ENCODE data around the gene HSPB2. TPM values are rescaled to one million over a fixed set of nuclear protein-coding genes. Genes with fewer than 3 reads are reported as not detected.

Gene HSPB2
- total RNA-seq, 4 donors from 2014 or later = 1.4 to 3.6 (median 2.4) TPM

DNA sequence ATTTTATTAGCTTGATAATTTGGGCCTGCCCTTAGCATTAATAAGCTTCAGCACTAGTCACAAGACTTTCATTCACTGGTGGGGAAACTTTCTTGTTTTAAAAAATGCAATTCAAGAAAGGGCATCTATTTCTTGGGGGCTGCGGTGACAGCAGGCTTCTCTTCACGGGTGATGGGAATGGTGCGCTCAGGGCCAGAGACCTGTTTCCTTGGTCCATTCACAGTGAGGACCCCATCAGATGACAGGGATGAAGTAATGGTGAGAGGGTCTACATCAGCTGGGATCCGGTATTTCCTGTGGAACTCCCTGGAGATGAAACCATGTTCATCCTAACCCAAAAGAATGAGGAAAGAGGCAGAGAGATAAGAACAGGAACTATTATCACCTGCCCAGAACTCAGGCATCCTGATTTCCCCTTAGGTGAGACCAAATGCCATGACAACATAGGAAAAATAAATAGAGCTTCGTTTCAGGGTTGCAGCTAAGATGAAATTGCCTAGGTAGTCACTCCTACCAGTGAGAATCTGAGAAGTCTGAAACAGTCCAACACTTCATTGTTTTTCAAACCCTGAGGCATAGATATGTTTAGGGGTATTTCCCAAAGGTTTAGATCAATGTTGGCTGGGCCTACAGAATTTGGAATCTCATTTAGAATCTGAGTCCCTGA lies 3.8 kb upstream of the HSPB2 start:
- TF ChIP-seq, protein P1, sequence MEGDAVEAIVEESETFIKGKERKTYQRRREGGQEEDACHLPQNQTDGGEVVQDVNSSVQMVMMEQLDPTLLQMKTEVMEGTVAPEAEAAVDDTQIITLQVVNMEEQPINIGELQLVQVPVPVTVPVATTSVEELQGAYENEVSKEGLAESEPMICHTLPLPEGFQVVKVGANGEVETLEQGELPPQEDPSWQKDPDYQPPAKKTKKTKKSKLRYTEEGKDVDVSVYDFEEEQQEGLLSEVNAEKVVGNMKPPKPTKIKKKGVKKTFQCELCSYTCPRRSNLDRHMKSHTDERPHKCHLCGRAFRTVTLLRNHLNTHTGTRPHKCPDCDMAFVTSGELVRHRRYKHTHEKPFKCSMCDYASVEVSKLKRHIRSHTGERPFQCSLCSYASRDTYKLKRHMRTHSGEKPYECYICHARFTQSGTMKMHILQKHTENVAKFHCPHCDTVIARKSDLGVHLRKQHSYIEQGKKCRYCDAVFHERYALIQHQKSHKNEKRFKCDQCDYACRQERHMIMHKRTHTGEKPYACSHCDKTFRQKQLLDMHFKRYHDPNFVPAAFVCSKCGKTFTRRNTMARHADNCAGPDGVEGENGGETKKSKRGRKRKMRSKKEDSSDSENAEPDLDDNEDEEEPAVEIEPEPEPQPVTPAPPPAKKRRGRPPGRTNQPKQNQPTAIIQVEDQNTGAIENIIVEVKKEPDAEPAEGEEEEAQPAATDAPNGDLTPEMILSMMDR (IDR thresholded peaks at IDR 0.05; ENCODE audit: low read depth) = no peak

DNA sequence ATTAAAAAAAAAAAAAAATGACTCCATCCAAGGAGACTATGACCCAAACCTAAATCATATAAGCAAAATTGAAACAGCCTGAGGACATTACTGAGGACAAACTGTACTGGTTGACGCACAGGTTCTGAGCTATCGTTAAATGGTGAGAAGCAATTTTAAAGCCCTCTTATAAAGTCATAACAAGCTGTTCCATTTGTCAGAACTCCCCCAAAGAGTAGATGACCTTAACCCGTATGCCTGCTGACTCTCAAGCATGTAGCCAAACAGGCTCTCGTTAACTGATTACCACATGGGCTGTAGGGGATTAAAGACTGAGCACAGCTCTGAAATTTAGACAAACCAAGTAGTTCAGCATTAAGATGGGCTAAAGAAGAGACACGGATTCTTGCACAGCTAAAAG lies 3.2 kb upstream of the HSPB2 start:
- TF ChIP-seq, protein P1 (IDR thresholded peaks at IDR 0.05; ENCODE audit: low read depth) = no peak

DNA sequence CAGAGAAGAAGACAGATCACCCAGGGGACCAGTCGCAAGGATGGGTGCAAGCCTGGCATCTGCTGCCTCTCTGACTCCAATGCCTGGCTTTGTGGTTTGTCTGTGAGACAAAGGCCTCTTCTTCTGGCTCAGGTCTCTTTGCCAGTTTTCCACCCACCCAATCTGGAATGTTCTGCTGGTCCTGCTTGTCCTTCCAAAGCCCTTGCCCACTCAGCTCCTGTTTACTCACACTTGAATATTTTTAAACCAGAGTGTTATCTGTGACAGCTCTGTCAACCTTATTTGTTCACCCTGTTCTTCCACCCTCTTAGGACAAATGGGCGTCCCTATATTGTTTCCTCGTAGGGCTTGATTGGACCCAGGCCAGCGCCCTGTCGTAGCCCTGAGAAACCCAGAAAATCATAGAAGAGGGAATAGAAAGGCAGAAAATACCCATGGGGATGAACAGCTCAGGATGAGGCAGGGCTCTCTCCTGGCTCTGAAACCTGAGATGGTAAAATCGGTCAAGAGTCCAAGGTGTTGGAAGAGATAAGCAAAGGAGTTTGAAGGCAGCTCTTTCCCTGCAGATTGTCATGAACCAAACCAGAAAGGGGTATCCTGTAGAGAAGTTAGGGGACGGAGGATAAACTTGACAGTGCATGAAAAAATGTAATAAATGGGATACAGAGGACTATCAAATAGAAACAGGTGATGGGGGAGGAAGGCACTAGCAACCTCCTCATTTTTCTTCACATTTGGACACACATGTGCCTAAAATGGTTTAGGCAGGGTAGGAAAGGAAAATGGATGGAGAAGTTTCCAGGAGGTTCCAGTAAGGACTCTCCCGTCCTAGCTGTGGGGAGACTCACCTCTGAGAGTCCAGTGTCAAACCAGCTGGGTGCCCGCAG lies 1.6 kb upstream of the HSPB2 start:
- TF ChIP-seq, protein P1 (IDR thresholded peaks at IDR 0.05; ENCODE audit: low read depth) = no peak

DNA sequence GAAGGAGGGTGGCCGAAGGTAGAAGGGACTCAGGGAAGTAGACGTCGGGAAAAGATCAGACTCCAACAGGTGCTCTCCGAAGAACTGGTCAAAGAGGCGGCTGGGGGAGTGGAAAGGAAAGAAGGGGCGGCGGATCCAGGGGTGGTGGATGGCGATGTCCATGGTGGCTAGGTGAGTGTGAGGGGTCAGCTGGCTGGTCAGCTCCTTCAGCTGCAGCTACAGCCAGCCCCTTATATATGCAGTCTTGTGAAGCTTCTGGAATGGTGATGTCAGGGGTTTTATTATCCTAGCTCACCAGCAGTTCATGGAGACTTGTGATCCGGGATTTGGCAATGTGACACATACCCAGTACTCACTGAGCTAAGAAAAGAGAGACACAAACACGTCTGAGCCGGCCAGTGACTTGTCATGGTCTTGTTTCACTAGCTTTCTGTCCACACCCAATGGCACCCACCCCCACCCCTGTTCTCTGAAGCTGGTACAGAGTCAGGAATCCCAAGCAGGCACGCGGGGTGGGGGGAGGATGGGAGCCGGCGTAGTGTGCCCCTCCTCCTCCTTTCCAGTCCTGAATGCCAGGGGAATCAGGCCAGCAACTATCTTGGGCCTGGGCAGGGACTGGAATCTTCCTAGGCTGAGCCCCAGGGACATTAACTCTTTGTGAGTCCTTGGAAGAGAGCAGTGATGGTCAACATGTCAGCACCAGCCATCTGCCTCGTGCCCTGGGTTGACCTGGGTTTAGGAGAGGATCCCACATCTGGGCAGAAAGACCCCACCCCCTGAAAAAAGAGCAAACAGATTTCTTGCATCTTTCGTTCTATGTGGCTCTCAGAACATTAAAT lies 752 bp upstream of the HSPB2 start, which contains the start of gene CRYAB:
Gene CRYAB, minus strand, starts transcription at position 208 of the 839 bp plus-strand sequence. Its CDS starts 46 bp downstream, at position 162.
- TF ChIP-seq, protein P1 (IDR thresholded peaks at IDR 0.05; ENCODE audit: low read depth) = no peak

DNA sequence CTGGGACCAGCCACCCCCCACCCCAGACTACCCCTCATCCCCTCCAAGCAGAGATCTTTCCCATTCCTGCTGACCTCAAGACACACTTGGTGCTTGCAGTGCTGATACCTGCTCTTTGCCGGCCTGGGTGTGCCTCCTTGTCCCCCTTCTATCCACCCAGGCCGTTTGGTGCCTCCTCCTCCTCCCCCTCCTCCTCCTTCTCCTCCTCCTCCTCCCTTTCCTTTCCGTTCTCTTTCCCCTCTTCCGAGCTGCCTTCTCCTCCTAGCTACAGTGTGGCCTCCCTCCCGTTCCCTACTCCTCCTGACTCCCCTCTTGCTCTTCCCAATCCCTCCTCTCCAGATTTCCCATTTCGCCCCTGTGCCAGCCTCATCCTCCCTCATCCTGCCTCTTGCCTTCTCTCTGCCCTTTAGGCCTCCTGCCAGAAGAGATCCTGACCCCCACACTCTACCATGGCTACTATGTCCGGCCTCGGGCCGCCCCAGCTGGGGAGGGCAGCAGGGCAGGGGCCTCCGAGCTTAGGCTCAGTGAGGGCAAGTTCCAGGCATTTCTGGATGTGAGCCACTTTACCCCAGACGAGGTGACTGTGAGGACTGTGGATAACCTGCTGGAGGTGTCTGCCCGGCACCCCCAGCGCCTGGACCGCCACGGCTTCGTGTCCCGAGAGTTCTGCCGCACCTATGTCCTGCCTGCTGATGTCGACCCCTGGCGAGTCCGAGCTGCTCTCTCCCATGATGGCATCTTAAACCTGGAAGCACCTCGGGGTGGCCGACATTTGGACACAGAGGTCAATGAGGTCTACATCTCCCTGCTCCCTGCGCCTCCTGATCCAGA lies 712 bp downstream of the HSPB2 start:
- TF ChIP-seq, protein P1 (IDR thresholded peaks at IDR 0.05; ENCODE audit: low read depth) = no peak

DNA sequence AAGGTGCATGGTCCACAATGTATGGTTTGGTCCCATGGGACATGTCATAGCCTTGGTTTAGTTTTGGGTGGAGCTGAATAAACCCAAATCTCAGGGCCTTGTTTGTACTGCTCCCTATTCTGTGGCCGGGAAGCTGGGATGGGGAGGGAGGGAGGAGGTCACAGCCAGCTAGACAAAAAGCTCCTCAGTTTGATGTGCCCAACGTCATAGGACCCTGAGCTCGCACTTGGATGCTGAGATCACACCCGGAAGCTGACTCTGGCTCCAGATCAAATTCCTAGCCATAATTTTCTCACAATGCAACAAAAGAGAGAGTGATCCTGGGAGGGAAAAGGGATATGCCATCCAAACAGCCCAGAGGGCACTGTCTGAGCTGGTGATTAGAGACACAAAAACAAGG lies 1.5 kb downstream of the HSPB2 start:
- TF ChIP-seq, protein P1 (IDR thresholded peaks at IDR 0.05; ENCODE audit: low read depth) = no peak
